ENCODE results near the gene MRPL48. TPM values are rescaled to one million over a fixed set of nuclear protein-coding genes. Genes with fewer than 3 reads are reported as not detected.

MRPL48 gene
- total RNA-seq, 1 donor from 2014 or later = 23.3 TPM

DNA sequence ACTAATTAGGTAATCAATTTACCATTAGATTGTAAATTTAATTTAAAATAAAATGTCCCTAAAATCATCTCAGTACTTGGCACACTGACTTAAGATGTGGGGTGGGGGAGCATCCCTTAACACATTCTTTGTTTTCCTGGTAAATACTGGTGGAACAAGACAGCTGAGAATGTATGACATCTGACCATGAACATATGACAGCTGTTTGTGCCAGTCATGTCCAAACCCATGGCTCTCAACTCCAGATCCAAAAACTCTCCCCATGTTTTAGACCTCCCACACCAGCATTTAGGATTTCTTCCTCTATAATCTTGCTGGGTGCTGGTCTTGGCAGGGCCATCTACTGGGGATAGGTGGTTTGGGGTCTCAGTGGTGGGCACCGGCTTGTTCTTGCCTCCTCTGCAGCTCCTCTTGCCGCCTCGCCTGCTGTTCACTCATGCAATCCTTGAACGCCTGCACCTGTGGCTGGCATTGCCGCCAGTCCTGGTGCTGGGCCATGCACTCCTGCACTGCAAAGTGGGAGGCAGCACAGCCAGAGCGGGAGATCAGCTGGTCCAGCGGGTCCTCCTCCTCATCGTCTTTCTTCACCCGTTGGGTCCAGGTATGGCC is 85.2 kb downstream of the MRPL48 start:
- no peaks in the 10 kb centered on the region for H3K9me3 ChIP-seq
- intact Hi-C loops (cut with DNase I) = no loop called here
- TF ChIP-seq POLR2AphosphoS5 (IDR thresholded peaks at IDR 0.05; ENCODE audit: insufficient read depth in 1 of 2, low read depth in 1 of 2) (no peak), POLR2A (IDR thresholded peaks at IDR 0.05) (no peak)
- TF ChIP-seq, protein P1, sequence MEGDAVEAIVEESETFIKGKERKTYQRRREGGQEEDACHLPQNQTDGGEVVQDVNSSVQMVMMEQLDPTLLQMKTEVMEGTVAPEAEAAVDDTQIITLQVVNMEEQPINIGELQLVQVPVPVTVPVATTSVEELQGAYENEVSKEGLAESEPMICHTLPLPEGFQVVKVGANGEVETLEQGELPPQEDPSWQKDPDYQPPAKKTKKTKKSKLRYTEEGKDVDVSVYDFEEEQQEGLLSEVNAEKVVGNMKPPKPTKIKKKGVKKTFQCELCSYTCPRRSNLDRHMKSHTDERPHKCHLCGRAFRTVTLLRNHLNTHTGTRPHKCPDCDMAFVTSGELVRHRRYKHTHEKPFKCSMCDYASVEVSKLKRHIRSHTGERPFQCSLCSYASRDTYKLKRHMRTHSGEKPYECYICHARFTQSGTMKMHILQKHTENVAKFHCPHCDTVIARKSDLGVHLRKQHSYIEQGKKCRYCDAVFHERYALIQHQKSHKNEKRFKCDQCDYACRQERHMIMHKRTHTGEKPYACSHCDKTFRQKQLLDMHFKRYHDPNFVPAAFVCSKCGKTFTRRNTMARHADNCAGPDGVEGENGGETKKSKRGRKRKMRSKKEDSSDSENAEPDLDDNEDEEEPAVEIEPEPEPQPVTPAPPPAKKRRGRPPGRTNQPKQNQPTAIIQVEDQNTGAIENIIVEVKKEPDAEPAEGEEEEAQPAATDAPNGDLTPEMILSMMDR (IDR thresholded peaks at IDR 0.05) = no peak
- H3K4me3 ChIP-seq = no peak overlapping the region
- H3K4me1 ChIP-seq = peaks cover 22% of the 10 kb centered on the region
- DNase-seq (ENCODE audit: extremely low spot score in 2 of 2) = no peak
- H3K36me3 ChIP-seq = peaks cover 0 to 17% of the 10 kb centered on the region in 2 donors
- H3K27me3 ChIP-seq = no peaks in the 10 kb centered on the region
- H3K27ac ChIP-seq = no peak overlapping the region

DNA sequence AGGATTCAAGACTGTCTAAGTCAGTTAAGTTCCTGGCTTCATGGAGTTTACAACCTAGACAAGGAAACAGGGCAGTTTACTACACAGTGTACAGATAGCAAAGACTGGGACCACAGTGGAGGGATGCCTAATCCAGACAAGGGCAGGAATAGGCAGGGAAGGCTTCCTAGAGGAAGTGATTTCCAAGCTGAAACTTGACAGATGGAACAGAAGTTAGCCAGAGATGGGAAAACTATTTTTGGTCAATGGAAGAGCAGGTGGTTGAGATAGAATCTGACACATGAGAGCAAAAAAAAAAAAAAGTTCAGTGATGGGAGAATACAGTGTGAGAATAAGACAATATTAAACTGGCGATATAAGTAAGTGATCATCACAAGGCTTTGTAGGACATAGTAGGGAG is 87.7 kb downstream of the MRPL48 start:
- Histone ChIP-seq H3K9me3 (no peaks in the 10 kb centered on the region), H3K4me3 (peak overlapping the region in 1 of 2 donors; percentile 75), H3K4me1 (peaks cover 31% of the 10 kb centered on the region), H3K36me3 (peaks cover 0 to 17% of the 10 kb centered on the region in 2 donors), H3K27me3 (no peaks in the 10 kb centered on the region), H3K27ac (no peak overlapping the region)
- no peak for DNase-seq (ENCODE audit: extremely low spot score in 2 of 2)
- TF ChIP-seq, protein P1 (IDR thresholded peaks at IDR 0.05) = no peak
- TF ChIP-seq POLR2A (IDR thresholded peaks at IDR 0.05) = no peak
- intact Hi-C loops (cut with DNase I) = no loop called here

DNA sequence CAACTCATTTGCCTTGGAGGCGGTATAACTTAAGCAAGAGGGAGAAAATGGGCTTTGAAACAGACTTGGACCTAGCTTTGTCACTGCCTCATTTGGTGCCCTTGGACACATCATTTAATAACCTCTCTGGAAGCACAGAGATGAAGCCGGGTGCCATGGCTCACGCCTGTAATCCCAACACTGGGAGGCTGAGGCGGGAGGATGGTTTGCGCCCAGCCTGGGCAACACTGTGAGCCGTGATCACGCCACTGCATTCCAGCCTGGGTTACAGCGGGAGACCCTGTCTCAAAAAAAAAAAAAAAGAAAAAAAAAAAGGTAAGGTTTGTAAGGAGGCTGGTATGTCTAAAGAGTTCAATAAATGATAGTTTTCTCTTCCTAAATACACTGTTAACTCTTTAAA is 88.2 kb downstream of the MRPL48 start:
- Histone ChIP-seq H3K9me3 (no peaks in the 10 kb centered on the region), H3K4me3 (peak overlapping the region; percentile 75 to 83), H3K27ac (peak overlapping the region; percentile 75), H3K4me1 (peaks cover 31% of the 10 kb centered on the region), H3K27me3 (no peaks in the 10 kb centered on the region), H3K36me3 (peaks cover 0 to 17% of the 10 kb centered on the region in 2 donors)
- no peak for DNase-seq (ENCODE audit: extremely low spot score in 2 of 2)
- TF ChIP-seq, protein P1 (IDR thresholded peaks at IDR 0.05) = no peak
- TF ChIP-seq POLR2AphosphoS5 (IDR thresholded peaks at IDR 0.05; ENCODE audit: insufficient read depth in 1 of 2, low read depth in 1 of 2) = no peak
- intact Hi-C loops (cut with DNase I) = no loop called here

DNA sequence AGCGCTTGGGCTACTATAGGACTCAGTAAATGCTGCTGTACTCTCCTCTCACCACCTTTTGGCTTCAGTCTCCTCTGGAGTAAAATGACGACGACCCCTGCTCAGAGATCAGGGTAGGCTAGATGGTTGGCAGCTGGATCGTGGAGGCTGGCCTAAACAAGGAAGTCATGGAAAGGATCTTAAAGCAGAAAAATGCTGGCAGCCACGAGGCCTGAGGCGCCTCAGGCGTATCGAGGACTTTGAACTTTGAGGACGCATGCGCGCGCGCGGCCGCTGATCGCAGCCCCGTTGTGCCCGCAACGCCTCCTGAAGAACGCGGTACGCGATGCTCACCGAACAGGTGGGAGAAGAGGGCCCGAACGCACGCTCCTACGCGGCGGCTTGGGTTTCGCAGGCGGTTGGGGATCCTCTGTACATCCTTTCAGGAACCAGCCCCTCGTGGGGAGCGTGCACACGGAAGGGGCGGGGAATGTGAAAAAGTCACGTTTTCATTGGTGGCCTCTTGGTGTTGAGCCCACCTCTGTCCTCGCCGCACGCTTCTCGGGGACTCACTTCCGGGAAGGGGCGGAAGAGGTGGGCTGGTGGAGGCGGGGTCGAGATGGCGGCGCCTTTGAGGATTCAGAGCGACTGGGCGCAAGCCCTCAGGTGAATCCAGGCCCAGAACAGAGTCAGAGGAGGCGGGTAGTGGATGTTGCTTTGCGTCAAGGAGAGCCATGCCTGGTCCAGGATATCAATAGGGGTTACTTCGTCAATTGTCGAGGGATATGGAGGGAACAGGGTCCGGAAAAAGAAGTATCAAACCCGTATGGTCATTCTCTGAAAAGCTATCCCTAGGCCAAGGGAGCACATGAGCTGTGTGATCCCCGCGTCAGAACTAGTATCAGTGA is 89.0 kb downstream of the MRPL48 start, which contains the start of the genes COA4 and PAAF1:
COA4 (minus strand) TSS at position 423 of the 887 bp plus-strand sequence. CDS start 3,468 bp downstream, outside the sequence.
PAAF1 (plus strand) TSS at position 576 of the 887 bp plus-strand sequence; CDS start at position 599, 23 bp downstream.
- H3K27me3 ChIP-seq = no peaks in the 10 kb centered on the region
- intact Hi-C loops (cut with DNase I) = no loop called here
- no peaks in the 10 kb centered on the region for H3K9me3 ChIP-seq
- peaks cover 31% of the 10 kb centered on the region for H3K4me1 ChIP-seq
- H3K36me3 ChIP-seq = peaks cover 0 to 17% of the 10 kb centered on the region in 2 donors
- TF ChIP-seq POLR2AphosphoS5 (IDR thresholded peaks at IDR 0.05; ENCODE audit: insufficient read depth in 1 of 2, low read depth in 1 of 2) (peak; percentile 92 to 96), POLR2A (IDR thresholded peaks at IDR 0.05) (no peak)
- TF ChIP-seq, protein P1 (IDR thresholded peaks at IDR 0.05) = no peak
- H3K27ac ChIP-seq = peak within 1 kb of the TSS; percentile 75
- peak in 1 of 2 donors; percentile 94 for DNase-seq (ENCODE audit: extremely low spot score in 2 of 2)
- peak within 1 kb of the TSS; percentile 75 to 83 for H3K4me3 ChIP-seq

Measured in vagina (tissue), 2 donors.